Measurements from ENCODE around the gene LRBA.
"Not testable (repeated sequence)": the region's sequence is repeated elsewhere in the genome, so short reads cannot be mapped to it uniquely, and the experiment has no call there.

Gene LRBA

DNA sequence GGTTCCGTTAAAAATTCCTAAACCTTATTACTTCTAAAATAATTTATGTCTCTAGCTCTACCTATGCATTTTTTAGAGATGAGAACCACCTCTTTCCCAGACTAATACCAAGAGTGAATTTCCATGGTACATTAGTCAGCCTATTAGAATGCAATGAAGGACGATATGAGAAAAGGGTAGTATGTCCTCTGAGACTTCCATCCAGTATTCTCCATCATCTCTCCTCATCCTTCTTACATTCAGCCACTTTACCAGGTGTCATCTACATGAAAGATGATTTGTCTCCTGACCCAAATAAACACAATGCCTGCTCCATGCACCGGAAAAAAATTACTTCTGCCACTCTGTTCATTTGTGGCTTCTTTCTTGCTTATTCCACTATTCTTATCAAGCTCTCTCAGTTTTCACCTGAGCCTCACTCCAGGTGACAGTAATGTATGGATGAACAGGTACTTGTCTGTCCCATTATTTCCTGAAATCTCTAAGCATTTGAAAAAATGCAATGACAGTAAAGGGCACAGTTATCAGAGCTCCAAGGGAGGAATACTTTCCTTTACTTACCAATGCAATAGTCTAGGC, 335.2 kb downstream of the LRBA start:
- no peak for DNase-seq (ENCODE audit: low read depth in 1 of 2, low spot score in 1 of 2)

GRCh38 chr4:150679018-150679764, 335.9 kb downstream of the LRBA start:
- no peak for DNase-seq (ENCODE audit: low read depth in 1 of 2, low spot score in 1 of 2)

DNA sequence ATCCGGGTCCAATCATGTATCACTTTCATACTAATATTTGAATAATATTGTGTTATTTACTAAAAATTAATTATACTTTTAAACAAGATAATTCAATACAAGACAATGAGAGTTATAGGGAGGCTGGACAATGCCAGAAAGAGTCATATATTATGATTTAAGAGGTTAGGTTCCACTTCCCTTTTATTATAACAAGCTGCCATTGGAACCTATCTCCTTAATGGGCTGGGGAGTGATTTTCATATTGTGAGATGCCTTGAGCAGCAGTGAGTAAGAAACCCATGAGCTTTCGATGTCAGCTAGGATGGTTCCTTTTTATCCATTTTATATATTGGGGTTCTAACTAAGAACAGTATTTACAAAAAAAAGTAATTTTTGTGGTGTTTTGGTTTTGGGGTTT, 341.3 kb downstream of the LRBA start:
- no peak for DNase-seq (ENCODE audit: low read depth in 1 of 2, low spot score in 1 of 2)

- DNase-seq (ENCODE audit: low read depth in 1 of 2, low spot score in 1 of 2), result no peak
Observed at GRCh38 chr4:150668824-150669223, 346.3 kb downstream of the LRBA start.

DNA sequence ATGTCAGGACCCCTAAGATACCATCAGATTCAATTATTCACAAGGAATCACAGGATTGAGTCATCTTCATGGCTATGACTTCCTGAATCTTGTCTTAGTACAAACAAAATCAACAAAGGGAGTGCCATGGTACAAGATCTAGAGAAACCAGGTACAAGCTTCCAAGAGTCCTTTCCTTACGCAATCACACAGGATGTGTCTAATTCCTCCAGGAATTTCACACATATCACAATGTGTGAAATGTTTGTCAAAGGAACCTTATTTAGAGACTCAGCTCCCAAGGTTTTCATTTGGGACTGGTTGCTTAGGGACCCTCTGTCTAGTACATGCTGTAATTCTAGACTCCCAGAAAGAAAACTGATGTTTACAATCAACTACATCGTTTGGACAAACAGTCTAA, 350.1 kb downstream of the LRBA start:
- DNase-seq (ENCODE audit: low read depth in 1 of 2, low spot score in 1 of 2), result no peak

DNA sequence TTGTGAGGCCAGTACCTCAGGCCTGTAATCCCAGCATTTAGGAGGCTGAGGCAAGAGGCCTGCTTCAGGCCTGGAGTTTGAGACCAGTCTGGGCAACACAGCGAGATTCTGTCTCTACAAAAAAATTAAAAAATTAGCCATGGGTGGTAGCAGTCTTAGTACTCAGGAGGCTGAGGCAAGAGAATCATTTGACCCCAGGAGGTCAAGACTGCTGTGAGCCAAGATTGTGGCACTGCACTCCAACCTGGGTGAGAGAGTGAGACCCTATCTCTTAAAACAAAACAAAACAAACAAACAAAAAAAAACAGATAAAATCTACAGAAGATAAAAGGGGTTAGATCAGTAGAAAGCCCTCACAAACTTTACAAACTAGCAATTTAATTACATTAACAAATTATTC, 352.4 kb downstream of the LRBA start:
- no peak for DNase-seq (ENCODE audit: low read depth in 1 of 2, low spot score in 1 of 2)

- not testable (repeated sequence) for DNase-seq (ENCODE audit: low read depth in 1 of 2, low spot score in 1 of 2)
Observed at GRCh38 chr4:150661551-150661950, 353.5 kb downstream of the LRBA start.

DNA sequence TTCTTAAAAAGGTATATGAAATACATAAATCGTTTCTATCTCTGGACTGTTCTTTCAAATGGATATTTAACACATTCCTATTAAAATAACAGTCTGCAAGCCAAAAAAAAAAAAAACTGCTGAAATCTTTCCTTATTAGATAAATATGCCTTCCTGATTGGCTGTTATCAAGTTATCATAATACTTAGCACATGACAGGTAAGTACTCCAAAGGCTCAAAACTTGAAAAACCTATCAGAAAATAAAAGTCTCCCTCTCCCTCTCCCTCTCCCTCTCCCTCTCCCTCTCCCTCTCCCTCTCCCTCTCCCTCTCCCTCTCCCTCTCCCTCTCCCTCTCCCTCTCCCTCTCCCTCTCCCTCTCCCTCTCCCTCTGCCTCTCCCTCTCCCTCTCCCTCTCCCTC, 356.8 kb downstream of the LRBA start:
- DNase-seq (ENCODE audit: low read depth in 1 of 2, low spot score in 1 of 2), result not testable (repeated sequence)

GRCh38 chr4:150656891-150657290, 358.2 kb downstream of the LRBA start:
- DNase-seq (ENCODE audit: low read depth in 1 of 2, low spot score in 1 of 2), result no peak

DNA sequence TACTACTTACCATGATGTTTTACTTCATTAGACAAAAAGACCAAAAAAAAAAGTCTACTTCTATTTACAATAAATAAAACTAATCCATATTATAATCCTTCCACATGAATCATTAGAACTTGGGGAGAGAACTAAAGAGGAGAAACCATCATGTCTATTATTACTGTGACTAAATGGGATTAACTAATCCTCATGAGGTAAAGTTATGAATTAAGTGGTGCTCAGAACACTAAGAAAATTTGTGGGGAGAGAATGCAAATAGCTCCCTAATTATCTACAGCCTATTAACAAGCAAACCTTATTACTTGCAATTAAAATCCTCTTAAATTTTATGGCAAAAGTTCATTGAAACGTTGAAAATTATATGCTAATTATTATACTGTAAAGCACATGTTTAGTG, 364.3 kb downstream of the LRBA start:
- DNase-seq (ENCODE audit: low read depth in 1 of 2, low spot score in 1 of 2), result no peak

- DNase-seq (ENCODE audit: low read depth in 1 of 2, low spot score in 1 of 2), result no peak
Observed at GRCh38 chr4:150648123-150648522, 367.0 kb downstream of the LRBA start.

GRCh38 chr4:150647008-150647407, 368.1 kb downstream of the LRBA start:
- DNase-seq (ENCODE audit: low read depth in 1 of 2, low spot score in 1 of 2), result no peak

- no peak for DNase-seq (ENCODE audit: low read depth in 1 of 2, low spot score in 1 of 2)
Observed at GRCh38 chr4:150641612-150642011, 373.5 kb downstream of the LRBA start.

GRCh38 chr4:150632639-150633038, 382.4 kb downstream of the LRBA start:
- no peak for DNase-seq (ENCODE audit: low read depth in 1 of 2, low spot score in 1 of 2)

GRCh38 chr4:150628073-150628472, 387.0 kb downstream of the LRBA start:
- DNase-seq (ENCODE audit: low read depth in 1 of 2, low spot score in 1 of 2), result no peak

DNA sequence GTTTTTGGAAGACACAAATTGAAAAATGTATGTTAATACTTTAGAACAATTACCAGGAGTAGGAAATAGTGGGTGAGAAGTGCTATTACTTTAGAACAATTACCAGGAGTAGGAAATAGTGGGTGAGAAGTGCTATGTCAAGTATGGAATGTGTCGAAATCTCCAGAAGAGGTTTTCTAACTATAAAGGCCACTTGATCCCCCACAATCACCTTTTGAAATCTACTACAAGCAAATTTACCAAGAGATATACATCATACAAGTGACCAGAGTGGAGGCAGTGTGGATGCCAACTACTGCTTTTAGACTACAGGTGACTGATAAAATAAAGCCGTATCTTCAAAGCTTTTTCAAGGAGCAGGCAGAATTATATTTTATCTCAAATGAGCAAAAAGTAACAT, 390.1 kb downstream of the LRBA start:
- DNase-seq (ENCODE audit: low read depth in 1 of 2, low spot score in 1 of 2), result no peak

- DNase-seq (ENCODE audit: low read depth in 1 of 2, low spot score in 1 of 2), result no peak
Observed at GRCh38 chr4:150624055-150624454, 391.0 kb downstream of the LRBA start.

GRCh38 chr4:150619042-150619441, 396.0 kb downstream of the LRBA start:
- DNase-seq (ENCODE audit: low read depth in 1 of 2, low spot score in 1 of 2), result no peak

DNA sequence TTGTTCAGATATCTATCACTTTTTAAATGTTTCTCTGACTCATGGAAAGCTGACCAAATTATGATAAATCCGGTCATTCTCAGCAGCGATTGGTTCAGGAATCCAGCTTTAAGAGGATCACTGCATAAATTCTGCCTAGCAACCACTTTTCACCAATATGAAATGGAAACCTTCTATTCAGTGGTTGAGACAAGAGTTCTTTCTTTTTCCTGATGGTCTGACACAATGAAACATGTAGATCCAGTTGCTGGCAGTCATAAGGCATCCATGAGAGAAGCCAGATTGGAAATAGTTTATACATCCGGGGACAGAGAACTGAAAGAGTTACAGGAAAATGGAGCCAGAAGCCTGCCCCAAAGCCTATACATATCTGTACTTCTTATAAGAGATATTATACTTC, 406.0 kb downstream of the LRBA start:
- no peak for DNase-seq (ENCODE audit: low read depth in 1 of 2, low spot score in 1 of 2)

DNA sequence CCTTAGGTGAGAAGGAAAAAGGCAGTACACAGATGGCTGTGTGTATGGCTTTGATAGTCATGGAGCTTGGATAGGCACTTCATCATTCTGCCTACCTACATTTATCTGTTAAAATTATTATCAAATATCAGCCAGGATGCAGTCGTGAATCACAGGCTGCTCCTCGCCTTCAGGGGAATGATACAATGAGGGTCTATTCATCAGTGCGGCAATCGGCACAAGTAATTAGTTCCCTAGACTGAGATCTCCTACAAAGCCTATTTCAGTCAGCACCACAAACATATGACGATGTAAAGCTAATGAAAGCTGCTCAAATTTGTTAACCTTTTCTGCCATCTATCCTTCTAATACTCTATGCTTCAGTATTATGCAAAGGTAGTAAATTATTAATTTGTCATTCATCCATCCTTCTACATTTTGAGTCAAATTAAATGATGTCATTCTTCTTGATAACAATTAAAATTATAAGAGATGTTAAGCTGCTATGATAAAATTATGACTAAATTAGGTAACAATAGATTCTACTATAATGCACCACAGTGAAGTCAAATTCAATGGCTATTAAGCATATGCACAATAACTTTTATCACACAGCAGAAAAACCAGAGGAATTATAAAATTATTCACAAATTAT, 414.2 kb downstream of the LRBA start:
- no peak for DNase-seq (ENCODE audit: low read depth in 1 of 2, low spot score in 1 of 2)

- DNase-seq (ENCODE audit: low read depth in 1 of 2, low spot score in 1 of 2), result no peak
Observed at GRCh38 chr4:150599547-150599946, 415.5 kb downstream of the LRBA start.

DNA sequence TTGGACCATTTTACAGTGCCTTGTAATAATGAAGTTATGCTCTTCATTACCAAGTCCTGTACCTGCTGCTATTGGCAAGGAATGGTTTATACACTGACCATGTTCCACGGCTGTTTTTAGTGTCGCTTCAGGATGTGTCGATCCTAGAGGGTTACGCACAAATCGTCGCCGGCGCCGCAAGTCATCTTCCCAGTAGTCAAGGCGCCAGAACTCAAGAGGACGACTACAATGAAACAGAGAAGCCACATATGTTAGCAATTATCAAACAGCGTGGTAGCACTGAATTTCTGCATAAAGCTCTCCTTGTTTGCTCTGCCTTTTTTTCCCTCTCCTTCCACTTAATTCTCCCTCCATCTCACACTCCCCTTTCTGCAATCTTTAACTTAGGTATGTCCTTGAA, 416.2 kb downstream of the LRBA start:
- DNase-seq (ENCODE audit: low read depth in 1 of 2, low spot score in 1 of 2), result no peak

DNA sequence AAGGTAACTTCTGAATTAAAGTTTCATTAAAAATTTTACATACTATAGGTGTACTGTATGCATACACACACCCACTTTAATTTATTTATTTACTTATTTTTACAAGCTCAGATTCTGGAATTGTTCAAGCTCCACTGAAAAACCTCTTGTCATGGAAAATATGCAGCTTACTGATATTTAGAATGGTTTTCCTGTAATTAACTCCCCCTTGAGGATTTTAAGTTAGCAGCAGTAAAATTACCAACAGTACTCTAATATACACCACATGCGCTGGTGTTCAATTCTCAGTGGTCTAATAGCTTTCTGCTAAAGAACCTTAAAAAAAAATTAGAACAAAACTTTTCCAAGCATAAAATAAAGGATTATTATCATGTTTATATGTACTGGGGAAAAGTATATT, 421.1 kb downstream of the LRBA start:
- DNase-seq (ENCODE audit: low read depth in 1 of 2, low spot score in 1 of 2), result no peak
